ENCODE measurements around the gene TCF7L2. TPM values are rescaled to one million over a fixed set of nuclear protein-coding genes. Genes with fewer than 3 reads are reported as not detected.

TCF7L2 gene
- total RNA-seq, 2 experiments from 2014 or later: 1.3 to 8.5 TPM

- BruUV-seq (replicated peaks): no TSS peak
- DNase-seq (ENCODE audit: low spot score): no peak
- intact Hi-C loops (cut with micrococcal nuclease; ENCODE audit: unreplicated experiment): no loop called here
- H3K4me1 ChIP-seq (ENCODE audit: insufficient read depth, low read length, poor library complexity, severe bottlenecking): peaks cover 10% of the 10 kb centered on the region
- no peak overlapping the region for H3K4me2 ChIP-seq (ENCODE audit: low read length)
- no peaks in the 10 kb centered on the region for H3K9me3 ChIP-seq (ENCODE audit: low read length)
- no peak overlapping the region for H2AFZ ChIP-seq (ENCODE audit: low read length)
- CTCF ChIA-PET (ENCODE audit: unreplicated experiment): no interaction called here
- no peak overlapping the region for H3K4me3 ChIP-seq (ENCODE audit: low read depth, low read length, poor library complexity, severe bottlenecking)
- H3K27ac ChIP-seq (ENCODE audit: low read depth, low read length, poor library complexity, severe bottlenecking): no peak overlapping the region
- POLR2A ChIA-PET: no interaction called here
- H4K20me1 ChIP-seq (ENCODE audit: insufficient read depth, low read length): no peaks in the 10 kb centered on the region; the same call in 1 of the 2 replicates
- H3K79me2 ChIP-seq (ENCODE audit: insufficient read depth, low read depth, low read length): no peaks in the 10 kb centered on the region
- no peaks in the 10 kb centered on the region for H3K9me2 ChIP-seq (ENCODE audit: insufficient read depth, low read length)
- H3K36me3 ChIP-seq (ENCODE audit: insufficient read depth, low read length): no peaks in the 10 kb centered on the region
- TF ChIP-seq CTCF (conservative IDR thresholded peaks at IDR 0.05; ENCODE audit: low read length) (no peak), EZH2phosphoT487 (IDR thresholded peaks at IDR 0.05; ENCODE audit: borderline replicate concordance, low read depth, low read length) (no peak)
Observed at GRCh38 chr10:112960151-112960681, 10.2 kb downstream of the TCF7L2 start.

- H4K20me1 ChIP-seq (ENCODE audit: insufficient read depth, low read length): no peaks in the 10 kb centered on the region; the same call in 1 of the 2 replicates
- DNase-seq (ENCODE audit: low spot score): no peak
- no peak overlapping the region for H3K27ac ChIP-seq (ENCODE audit: low read depth, low read length, poor library complexity, severe bottlenecking)
- intact Hi-C loops (cut with micrococcal nuclease; ENCODE audit: unreplicated experiment): no loop called here
- no peak overlapping the region for H2AFZ ChIP-seq (ENCODE audit: low read length)
- TF ChIP-seq CTCF (conservative IDR thresholded peaks at IDR 0.05; ENCODE audit: low read length) (no peak), EZH2phosphoT487 (IDR thresholded peaks at IDR 0.05; ENCODE audit: borderline replicate concordance, low read depth, low read length) (no peak)
- no peak overlapping the region for H3K4me2 ChIP-seq (ENCODE audit: low read length)
- CTCF ChIA-PET (ENCODE audit: unreplicated experiment): no interaction called here
- H3K9me2 ChIP-seq (ENCODE audit: insufficient read depth, low read length): no peaks in the 10 kb centered on the region
- POLR2A ChIA-PET: no interaction called here
- H3K79me2 ChIP-seq (ENCODE audit: insufficient read depth, low read depth, low read length): no peaks in the 10 kb centered on the region
- H3K4me3 ChIP-seq (ENCODE audit: low read depth, low read length, poor library complexity, severe bottlenecking): no peak overlapping the region
- BruUV-seq (replicated peaks): no TSS peak
- H3K4me1 ChIP-seq (ENCODE audit: insufficient read depth, low read length, poor library complexity, severe bottlenecking): peaks cover 4% of the 10 kb centered on the region
- no peaks in the 10 kb centered on the region for H3K36me3 ChIP-seq (ENCODE audit: insufficient read depth, low read length)
- H3K9me3 ChIP-seq (ENCODE audit: low read length): no peaks in the 10 kb centered on the region
Observed at GRCh38 chr10:112961609-112962008, 11.6 kb downstream of the TCF7L2 start.

- H2AFZ ChIP-seq (ENCODE audit: low read length): no peak overlapping the region
- H3K4me2 ChIP-seq (ENCODE audit: low read length): no peak overlapping the region
- CTCF ChIA-PET (ENCODE audit: unreplicated experiment): no interaction called here
- H3K79me2 ChIP-seq (ENCODE audit: insufficient read depth, low read depth, low read length): no peaks in the 10 kb centered on the region
- no peaks in the 10 kb centered on the region for H3K9me3 ChIP-seq (ENCODE audit: low read length)
- intact Hi-C loops (cut with micrococcal nuclease; ENCODE audit: unreplicated experiment): no loop called here
- H4K20me1 ChIP-seq (ENCODE audit: insufficient read depth, low read length): no peaks in the 10 kb centered on the region; the same call in 1 of the 2 replicates
- H3K4me3 ChIP-seq (ENCODE audit: low read depth, low read length, poor library complexity, severe bottlenecking): no peak overlapping the region
- H3K4me1 ChIP-seq (ENCODE audit: insufficient read depth, low read length, poor library complexity, severe bottlenecking): peaks cover 4% of the 10 kb centered on the region
- H3K36me3 ChIP-seq (ENCODE audit: insufficient read depth, low read length): no peaks in the 10 kb centered on the region
- no TSS peak for BruUV-seq (replicated peaks)
- POLR2A ChIA-PET: no interaction called here
- DNase-seq (ENCODE audit: low spot score): no peak
- TF ChIP-seq CTCF (conservative IDR thresholded peaks at IDR 0.05; ENCODE audit: low read length) (no peak), EZH2phosphoT487 (IDR thresholded peaks at IDR 0.05; ENCODE audit: borderline replicate concordance, low read depth, low read length) (no peak)
- H3K9me2 ChIP-seq (ENCODE audit: insufficient read depth, low read length): no peaks in the 10 kb centered on the region
- no peak overlapping the region for H3K27ac ChIP-seq (ENCODE audit: low read depth, low read length, poor library complexity, severe bottlenecking)
Observed at GRCh38 chr10:112962343-112962742, 12.3 kb downstream of the TCF7L2 start.
